Measurements from ENCODE around the gene UBC.
"Not testable (repeated sequence)": the region's sequence is repeated elsewhere in the genome, so short reads cannot be mapped to it uniquely, and the experiment has no call there.

Gene UBC

GRCh38 chr12:124883263-124884130 is 31.0 kb downstream of the UBC start:
- no peak for DNase-seq

- DNase-seq, result no peak
These were observed 33.3 kb downstream of the UBC start for GRCh38 chr12:124881123-124881522.

GRCh38 chr12:124880335-124880734 is 34.1 kb downstream of the UBC start:
- DNase-seq, result not testable (repeated sequence)

GRCh38 chr12:124878795-124879516 is 35.5 kb downstream of the UBC start:
- no peak for DNase-seq

DNA sequence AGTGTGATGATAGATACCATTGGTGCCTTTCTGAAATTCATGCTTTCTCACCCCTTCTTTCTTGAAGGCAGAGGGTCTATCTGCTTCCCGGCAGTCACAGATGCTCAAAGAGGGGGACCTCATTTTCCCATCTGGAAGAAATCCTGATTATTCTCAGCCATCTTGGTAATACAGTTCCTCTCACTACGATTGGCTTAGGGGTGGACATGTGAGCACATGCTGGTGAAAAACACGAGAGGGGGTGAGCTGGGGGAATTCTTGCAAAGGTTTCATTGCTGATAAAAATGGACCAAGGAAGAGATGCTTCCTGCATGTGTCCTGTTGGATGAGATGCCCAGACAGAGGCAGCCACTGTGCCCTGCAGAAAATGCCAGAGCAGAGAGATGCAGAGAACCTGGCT is 37.0 kb downstream of the UBC start:
- no peak for DNase-seq

DNA sequence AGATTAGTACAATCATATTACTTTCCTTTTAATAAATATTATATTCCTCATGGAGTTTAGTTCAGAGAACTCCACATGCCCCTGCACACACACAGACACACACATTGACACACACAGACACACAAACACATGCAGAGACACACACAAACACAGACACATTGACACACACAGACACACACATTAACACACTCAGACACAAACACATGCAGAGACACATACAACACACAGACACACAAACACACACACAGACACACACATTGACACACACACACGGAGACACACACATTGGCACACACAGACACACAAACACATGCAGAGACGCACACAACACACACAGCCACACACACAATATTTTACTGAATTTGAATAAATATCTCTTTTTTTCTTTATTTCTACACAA is 38.3 kb downstream of the UBC start:
- DNase-seq, result no peak

GRCh38 chr12:124875803-124876132 is 38.7 kb downstream of the UBC start:
- no peak for DNase-seq

GRCh38 chr12:124874988-124875802 is 39.3 kb downstream of the UBC start:
- no peak for DNase-seq

DNA sequence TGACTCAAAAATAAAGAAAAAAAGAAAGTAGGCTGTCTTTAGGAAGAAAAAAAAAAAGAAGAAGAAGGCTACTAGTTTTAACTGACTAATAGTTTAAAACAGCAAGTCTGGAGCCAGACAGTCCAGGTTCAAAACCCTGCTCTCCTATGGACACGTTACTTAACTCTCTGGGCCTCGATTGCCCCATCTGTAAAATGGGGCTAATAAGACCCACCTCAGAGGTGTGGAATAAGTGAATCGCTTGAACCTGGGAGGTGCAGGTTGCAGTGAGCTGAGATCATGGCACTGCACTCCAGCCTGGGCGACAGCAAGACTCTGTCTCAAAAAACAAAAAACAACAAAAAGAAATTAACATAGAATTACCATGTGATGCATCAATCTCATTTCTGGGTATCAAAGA is 40.3 kb downstream of the UBC start:
- DNase-seq, result no peak

DNA sequence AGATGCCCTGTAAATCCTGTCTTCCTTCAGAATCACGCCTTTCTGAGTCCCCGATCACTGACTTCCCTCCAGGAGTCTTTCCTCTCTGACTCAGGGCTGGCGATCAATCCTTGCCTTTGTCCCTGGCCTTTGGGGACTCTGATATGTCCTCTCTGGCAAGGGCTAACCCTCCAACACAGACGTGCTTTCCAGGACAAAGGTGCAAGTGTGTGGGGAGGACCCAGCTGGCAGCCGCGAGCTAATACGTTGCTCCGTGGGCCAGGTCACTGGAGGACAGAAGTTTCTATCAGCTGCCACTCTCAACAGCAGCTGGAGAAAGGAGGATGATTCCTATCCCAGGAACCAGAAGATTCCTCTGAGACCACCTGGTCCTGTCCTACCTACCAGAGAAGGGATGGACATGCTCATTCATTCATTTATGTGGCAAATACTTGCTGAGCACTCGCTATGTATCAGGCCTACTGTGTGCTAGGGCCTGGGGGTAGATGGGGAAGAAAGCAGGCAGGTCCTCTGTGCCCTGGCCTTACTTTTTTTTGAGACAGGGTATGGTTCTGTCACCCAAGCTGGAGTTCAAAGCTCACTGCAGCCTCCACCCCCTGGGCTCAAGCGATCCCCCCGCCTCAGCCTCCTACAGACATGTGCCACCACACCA is 42.3 kb downstream of the UBC start:
- DNase-seq, result no peak

DNA sequence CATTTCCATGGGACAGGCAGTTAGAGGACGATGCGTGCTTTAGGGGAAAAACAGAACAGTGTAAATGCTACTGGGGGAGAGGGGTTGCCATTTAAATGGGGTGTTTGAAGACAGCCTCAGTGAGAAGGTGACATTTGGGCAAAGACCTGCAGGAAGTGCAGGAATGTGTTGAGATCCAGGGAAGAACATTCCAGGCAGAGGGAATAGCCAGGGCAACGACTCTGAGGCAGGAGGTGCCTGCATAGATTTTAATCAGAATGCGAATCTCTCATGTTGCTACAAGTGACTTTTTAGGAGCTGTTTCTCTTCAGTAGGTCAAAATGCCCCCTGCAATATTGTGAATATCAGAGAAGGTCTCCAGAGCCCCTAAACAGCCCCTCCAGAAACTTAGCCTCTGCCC is 43.2 kb downstream of the UBC start:
- DNase-seq, result no peak

GRCh38 chr12:124870515-124870914 is 43.9 kb downstream of the UBC start:
- DNase-seq, result no peak

- DNase-seq, result no peak
These were observed 45.3 kb downstream of the UBC start for GRCh38 chr12:124869059-124869665.

GRCh38 chr12:124868252-124869058 is 46.0 kb downstream of the UBC start:
- no peak for DNase-seq

DNA sequence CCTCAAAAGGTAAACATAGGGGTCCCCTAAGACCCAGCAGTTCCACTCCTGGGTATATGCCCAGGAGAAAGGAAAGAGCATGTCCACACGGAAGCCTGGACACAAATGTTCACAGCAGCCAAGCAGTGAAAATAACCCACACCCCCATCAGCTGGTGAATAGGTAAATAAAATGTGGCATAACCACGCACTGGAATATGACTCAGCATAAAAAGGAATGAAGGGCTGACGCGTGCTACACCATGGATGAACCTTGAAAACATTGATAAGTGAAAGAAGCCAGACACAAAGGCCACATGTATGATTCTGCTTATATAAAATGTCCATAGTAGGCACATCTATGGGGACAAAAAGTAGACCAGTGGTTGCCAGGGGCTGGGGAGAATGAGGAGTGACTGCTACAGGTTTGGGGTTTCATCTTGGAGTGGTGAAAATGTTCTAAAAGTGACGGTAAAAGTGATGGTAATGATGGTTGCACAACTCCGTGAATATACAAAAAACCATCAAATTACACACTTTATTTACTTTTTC is 47.0 kb downstream of the UBC start:
- DNase-seq, result no peak

GRCh38 chr12:124866883-124867400 is 47.5 kb downstream of the UBC start:
- DNase-seq, result no peak

GRCh38 chr12:124866195-124866882 is 48.1 kb downstream of the UBC start:
- DNase-seq, result no peak

GRCh38 chr12:124865728-124866127 is 48.7 kb downstream of the UBC start:
- DNase-seq, result no peak

- DNase-seq, result no peak
These were observed 50.1 kb downstream of the UBC start for GRCh38 chr12:124864326-124864752.

All from stimulated activated CD4-positive, alpha-beta T cell treated with anti-CD3 and anti-CD28 coated beads, Interleukin-4, amount 100 ng/mL, for 1 hour (primary cell).